Mucosa of stomach (tissue), 1 donor: ENCODE measurements around the gene XIRP2.
"Not testable (repeated sequence)": the region's sequence is repeated elsewhere in the genome, so short reads cannot be mapped to it uniquely, and the experiment has no call there.

Source experiments
- H3K27me3 ChIP-seq: one replicate; pipeline ENCODE4 v1.7.0; 2013; ENCODE audit warnings: mild to moderate bottlenecking, low read length; ENCODE audit not compliant: control insufficient read depth, insufficient read depth
- H3K36me3 ChIP-seq: one replicate; pipeline ENCODE4 v1.7.0; 2013; ENCODE audit warnings: low read length; ENCODE audit not compliant: control insufficient read depth, insufficient read depth
- H3K4me1 ChIP-seq: one replicate; pipeline ENCODE4 v1.7.0; 2013; ENCODE audit warnings: mild to moderate bottlenecking, low read length; ENCODE audit not compliant: control insufficient read depth, insufficient read depth
- H3K4me3 ChIP-seq: one replicate; pipeline ENCODE4 v1.7.0; 2013; ENCODE audit warnings: low read length
- H3K9ac ChIP-seq: one replicate; pipeline ENCODE4 v1.7.0; 2013; ENCODE audit warnings: mild to moderate bottlenecking, low read length, moderate library complexity
- H3K9me3 ChIP-seq: one replicate; pipeline ENCODE4 v1.7.0; 2013; ENCODE audit warnings: mild to moderate bottlenecking, low read length, moderate library complexity; ENCODE audit not compliant: control insufficient read depth
- donor health status: Pancreatic carcinoma.

The XIRP2 gene

GRCh38 chr2:167059173-167059572 is 170.9 kb downstream of the XIRP2 start:
- no peak overlapping the region for H3K4me3 ChIP-seq
- no peak overlapping the region for H3K9ac ChIP-seq
- H3K27me3 ChIP-seq: no peaks in the 10 kb centered on the region
- no peaks in the 10 kb centered on the region for H3K4me1 ChIP-seq
- H3K36me3 ChIP-seq: no peaks in the 10 kb centered on the region
- no peaks in the 10 kb centered on the region for H3K9me3 ChIP-seq

GRCh38 chr2:167069855-167070254 is 181.6 kb downstream of the XIRP2 start:
- H3K36me3 ChIP-seq: no peaks in the 10 kb centered on the region
- no peak overlapping the region for H3K4me3 ChIP-seq
- H3K9me3 ChIP-seq: no peaks in the 10 kb centered on the region
- H3K9ac ChIP-seq: no peak overlapping the region
- H3K4me1 ChIP-seq: no peaks in the 10 kb centered on the region
- no peaks in the 10 kb centered on the region for H3K27me3 ChIP-seq

- H3K4me1 ChIP-seq, H3K9me3 ChIP-seq, H3K36me3 ChIP-seq, H3K9ac ChIP-seq, H3K27me3 ChIP-seq, H3K4me3 ChIP-seq: not testable (repeated sequence)
These were observed 187.4 kb downstream of the XIRP2 start for GRCh38 chr2:167075708-167076107.

GRCh38 chr2:167098931-167099330 is 210.7 kb downstream of the XIRP2 start:
- H3K4me1 ChIP-seq, H3K9me3 ChIP-seq, H3K36me3 ChIP-seq, H3K4me3 ChIP-seq, H3K9ac ChIP-seq, H3K27me3 ChIP-seq: not testable (repeated sequence)

GRCh38 chr2:167100506-167100905 is 212.2 kb downstream of the XIRP2 start:
- Histone ChIP-seq H3K36me3 (no peaks in the 10 kb centered on the region), H3K9me3 (no peaks in the 10 kb centered on the region), H3K27me3 (no peaks in the 10 kb centered on the region), H3K4me1 (no peaks in the 10 kb centered on the region), H3K4me3 (no peak overlapping the region), H3K9ac (no peak overlapping the region)

GRCh38 chr2:167103028-167103756 is 214.9 kb downstream of the XIRP2 start:
- H3K27me3 ChIP-seq: no peaks in the 10 kb centered on the region
- no peak overlapping the region for H3K4me3 ChIP-seq
- H3K9ac ChIP-seq: no peak overlapping the region
- H3K9me3 ChIP-seq: no peaks in the 10 kb centered on the region
- no peaks in the 10 kb centered on the region for H3K36me3 ChIP-seq
- H3K4me1 ChIP-seq: no peaks in the 10 kb centered on the region

GRCh38 chr2:167103757-167104133 is 215.5 kb downstream of the XIRP2 start:
- H3K9ac ChIP-seq: no peak overlapping the region
- no peaks in the 10 kb centered on the region for H3K27me3 ChIP-seq
- H3K9me3 ChIP-seq: no peaks in the 10 kb centered on the region
- H3K4me1 ChIP-seq: no peaks in the 10 kb centered on the region
- no peaks in the 10 kb centered on the region for H3K36me3 ChIP-seq
- no peak overlapping the region for H3K4me3 ChIP-seq

GRCh38 chr2:167104691-167105090 is 216.4 kb downstream of the XIRP2 start:
- Histone ChIP-seq H3K4me3 (no peak overlapping the region), H3K36me3 (no peaks in the 10 kb centered on the region), H3K4me1 (no peaks in the 10 kb centered on the region), H3K27me3 (no peaks in the 10 kb centered on the region), H3K9ac (no peak overlapping the region), H3K9me3 (no peaks in the 10 kb centered on the region)

GRCh38 chr2:167109682-167110081 is 221.4 kb downstream of the XIRP2 start:
- not testable (repeated sequence) for H3K27me3 ChIP-seq, H3K9ac ChIP-seq, H3K9me3 ChIP-seq, H3K4me1 ChIP-seq, H3K36me3 ChIP-seq, H3K4me3 ChIP-seq

GRCh38 chr2:167110345-167110744 is 222.1 kb downstream of the XIRP2 start:
- H3K9ac ChIP-seq: no peak overlapping the region
- H3K27me3 ChIP-seq: no peaks in the 10 kb centered on the region
- H3K4me1 ChIP-seq: no peaks in the 10 kb centered on the region
- H3K4me3 ChIP-seq: no peak overlapping the region
- no peaks in the 10 kb centered on the region for H3K9me3 ChIP-seq
- no peaks in the 10 kb centered on the region for H3K36me3 ChIP-seq

GRCh38 chr2:167114018-167114417 is 225.7 kb downstream of the XIRP2 start:
- Histone ChIP-seq H3K4me1 (no peaks in the 10 kb centered on the region), H3K9me3 (no peaks in the 10 kb centered on the region), H3K4me3 (no peak overlapping the region)

GRCh38 chr2:167115541-167115940 is 227.3 kb downstream of the XIRP2 start:
- Histone ChIP-seq H3K4me1 (no peaks in the 10 kb centered on the region), H3K4me3 (no peak overlapping the region), H3K9ac (no peak overlapping the region), H3K27me3 (no peaks in the 10 kb centered on the region), H3K9me3 (no peaks in the 10 kb centered on the region), H3K36me3 (no peaks in the 10 kb centered on the region)

More at GRCh38 chr2:167114018-167114417, 225.7 kb downstream of the XIRP2 start:
- H3K36me3 ChIP-seq: no peaks in the 10 kb centered on the region
- H3K9ac ChIP-seq: no peak overlapping the region
- no peaks in the 10 kb centered on the region for H3K27me3 ChIP-seq

- Histone ChIP-seq H3K27me3 (no peaks in the 10 kb centered on the region), H3K4me3 (no peak overlapping the region), H3K9me3 (no peaks in the 10 kb centered on the region), H3K4me1 (no peaks in the 10 kb centered on the region), H3K36me3 (no peaks in the 10 kb centered on the region), H3K9ac (no peak overlapping the region)
These were observed 234.1 kb downstream of the XIRP2 start for GRCh38 chr2:167122389-167122788.
